ENCODE measurements around the gene ITPR2. TPM values are rescaled to one million over a fixed set of nuclear protein-coding genes. Genes with fewer than 3 reads are reported as not detected.

ITPR2 gene
- total and polyA plus RNA-seq, 4 donors: 30.9 to 133 (median 73.2) TPM

DNA sequence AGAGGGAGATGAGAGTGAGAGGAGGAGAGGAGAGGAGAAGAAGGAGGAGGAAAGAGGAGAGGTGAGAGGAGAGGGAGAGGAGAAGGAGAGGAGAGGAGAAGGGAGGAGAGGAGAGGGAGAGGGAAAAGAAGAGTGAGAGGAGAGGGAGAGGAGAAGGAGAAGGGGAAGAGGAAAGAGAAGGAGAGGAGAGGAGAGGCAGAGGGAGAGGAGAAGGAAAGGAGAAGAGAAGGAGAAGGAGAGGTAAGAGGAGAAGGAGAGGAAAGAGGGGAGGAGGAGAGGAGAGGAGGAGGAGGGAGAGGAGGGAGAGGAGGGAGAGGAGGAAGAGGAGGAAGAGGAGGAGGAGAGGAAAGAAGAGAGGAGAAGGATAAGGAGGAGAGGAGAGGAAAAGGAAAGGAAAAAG is 266.8 kb downstream of the ITPR2 start:
- Histone ChIP-seq H3K36me3 (ENCODE audit: control insufficient read depth, insufficient read depth, low read length) (peaks cover 5% of the 10 kb centered on the region), H3K27me3 (ENCODE audit: control insufficient read depth, insufficient read depth, low read length) (no peaks in the 10 kb centered on the region), H3K27ac (ENCODE audit: low read depth, low read length) (no peak overlapping the region), H3K9me3 (ENCODE audit: control insufficient read depth, insufficient read depth, low read length) (no peaks in the 10 kb centered on the region), H3K4me3 (ENCODE audit: low read depth, low read length) (no peak overlapping the region), H3K4me1 (ENCODE audit: control insufficient read depth, insufficient read depth, low read length) (no peaks in the 10 kb centered on the region)
- no peak for DNase-seq (ENCODE audit: low read depth in 4 of 6, low spot score in 6 of 6)

DNA sequence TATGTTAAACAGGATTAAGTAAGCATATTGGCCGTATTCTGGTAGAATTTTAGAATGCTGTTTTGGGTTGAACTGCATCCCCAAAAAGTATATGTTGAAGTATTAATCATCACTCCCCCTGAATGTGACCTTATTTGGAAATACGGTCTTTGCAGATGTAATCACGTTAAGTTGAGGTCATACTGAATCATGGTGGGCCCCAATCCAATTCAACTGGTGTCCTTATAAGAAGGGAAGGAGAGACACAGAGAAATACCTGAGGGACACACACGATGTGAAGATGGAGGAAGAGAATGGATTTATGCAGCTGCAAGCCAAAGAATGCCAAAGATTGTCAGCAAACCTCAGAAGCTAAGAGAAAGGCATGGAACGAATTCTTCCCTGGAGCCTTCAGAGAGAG is 268.6 kb downstream of the ITPR2 start:
- 90% methylated on average over 3 of the region's 5 CpGs for WGBS (ENCODE audit: insufficient coverage)
- H3K4me3 ChIP-seq (ENCODE audit: low read depth, low read length): no peak overlapping the region
- no peak for DNase-seq (ENCODE audit: low read depth in 4 of 6, low spot score in 6 of 6)
- H3K36me3 ChIP-seq (ENCODE audit: control insufficient read depth, insufficient read depth, low read length): peaks cover 5% of the 10 kb centered on the region
- no peaks in the 10 kb centered on the region for H3K27me3 ChIP-seq (ENCODE audit: control insufficient read depth, insufficient read depth, low read length)
- H3K9me3 ChIP-seq (ENCODE audit: control insufficient read depth, insufficient read depth, low read length): no peaks in the 10 kb centered on the region
- no peaks in the 10 kb centered on the region for H3K4me1 ChIP-seq (ENCODE audit: control insufficient read depth, insufficient read depth, low read length)
- H3K27ac ChIP-seq (ENCODE audit: low read depth, low read length): no peak overlapping the region

DNA sequence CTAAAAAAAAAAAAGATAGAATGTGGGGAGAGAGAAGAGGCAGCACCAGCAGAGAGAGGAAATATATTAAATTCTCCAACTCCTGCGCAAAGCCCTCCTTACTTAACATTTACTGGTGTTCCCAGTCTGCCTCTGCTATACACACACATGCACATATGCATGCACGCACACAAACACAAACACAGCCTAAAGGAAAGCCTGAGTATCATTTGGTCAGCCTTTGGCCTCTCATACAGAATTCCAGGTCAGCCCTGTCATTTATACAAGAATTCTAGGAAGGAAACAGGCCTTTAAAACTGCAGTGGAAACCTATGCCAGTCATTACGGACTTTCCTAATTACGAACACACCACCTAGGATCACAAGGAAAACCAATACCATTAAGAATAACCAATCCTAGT is 269.4 kb downstream of the ITPR2 start:
- H3K36me3 ChIP-seq (ENCODE audit: control insufficient read depth, insufficient read depth, low read length): peaks cover 5% of the 10 kb centered on the region
- no peak for DNase-seq (ENCODE audit: low read depth in 4 of 6, low spot score in 6 of 6)
- H3K9me3 ChIP-seq (ENCODE audit: control insufficient read depth, insufficient read depth, low read length): no peaks in the 10 kb centered on the region
- H3K4me1 ChIP-seq (ENCODE audit: control insufficient read depth, insufficient read depth, low read length): no peaks in the 10 kb centered on the region
- no peak overlapping the region for H3K4me3 ChIP-seq (ENCODE audit: low read depth, low read length)
- H3K27me3 ChIP-seq (ENCODE audit: control insufficient read depth, insufficient read depth, low read length): no peaks in the 10 kb centered on the region
- WGBS (ENCODE audit: insufficient coverage): 100% methylated on average over 2 of the region's 4 CpGs
- no peak overlapping the region for H3K27ac ChIP-seq (ENCODE audit: low read depth, low read length)

DNA sequence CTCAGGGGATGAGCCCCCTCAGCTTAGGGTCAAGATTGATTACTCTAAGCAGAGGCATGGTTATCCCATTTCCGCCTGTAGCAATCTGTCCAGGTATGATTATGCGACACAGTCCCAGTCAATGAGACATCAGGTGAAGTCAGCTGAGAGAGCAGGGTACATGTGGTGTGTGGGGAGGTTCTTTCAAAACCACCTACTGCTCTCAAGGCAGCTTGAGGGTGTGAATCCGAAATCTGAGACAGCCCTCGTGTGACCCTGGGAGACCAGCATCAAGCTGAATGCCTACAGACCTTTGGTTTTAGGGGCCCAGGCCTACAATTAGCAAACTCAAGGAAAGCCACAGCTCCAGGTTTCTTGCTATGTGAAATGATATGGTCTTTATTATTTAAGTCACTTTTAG is 275.7 kb downstream of the ITPR2 start:
- DNase-seq (ENCODE audit: low read depth in 4 of 6, low spot score in 6 of 6): no peak
- H3K27me3 ChIP-seq (ENCODE audit: control insufficient read depth, insufficient read depth, low read length): no peaks in the 10 kb centered on the region
- H3K36me3 ChIP-seq (ENCODE audit: control insufficient read depth, insufficient read depth, low read length): no peaks in the 10 kb centered on the region
- no peaks in the 10 kb centered on the region for H3K4me1 ChIP-seq (ENCODE audit: control insufficient read depth, insufficient read depth, low read length)
- 100% methylated on average over 2 of the region's 4 CpGs for WGBS (ENCODE audit: insufficient coverage)
- no peak overlapping the region for H3K27ac ChIP-seq (ENCODE audit: low read depth, low read length)
- no peak overlapping the region for H3K4me3 ChIP-seq (ENCODE audit: low read depth, low read length)
- H3K9me3 ChIP-seq (ENCODE audit: control insufficient read depth, insufficient read depth, low read length): no peaks in the 10 kb centered on the region

DNA sequence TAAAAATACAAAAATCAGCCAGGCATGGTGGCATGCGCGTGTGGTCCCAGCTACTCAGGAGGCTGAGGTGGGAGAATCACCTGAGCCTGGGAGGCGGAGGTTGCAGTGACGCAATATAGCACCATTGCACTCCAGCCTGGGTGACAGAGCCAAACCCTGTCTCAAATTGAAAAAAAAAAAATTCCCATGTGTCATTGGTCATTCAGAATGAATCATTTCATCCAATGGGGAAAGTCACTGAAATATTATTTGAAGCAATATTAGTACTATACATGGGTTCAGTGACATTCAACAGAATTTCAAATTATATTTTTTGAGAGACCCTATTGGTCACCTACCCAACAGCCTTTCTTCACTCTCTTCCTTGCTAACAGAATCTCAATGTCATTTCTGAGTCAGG is 276.1 kb downstream of the ITPR2 start:
- Histone ChIP-seq H3K36me3 (ENCODE audit: control insufficient read depth, insufficient read depth, low read length) (no peaks in the 10 kb centered on the region), H3K9me3 (ENCODE audit: control insufficient read depth, insufficient read depth, low read length) (no peaks in the 10 kb centered on the region), H3K4me3 (ENCODE audit: low read depth, low read length) (no peak overlapping the region), H3K27me3 (ENCODE audit: control insufficient read depth, insufficient read depth, low read length) (no peaks in the 10 kb centered on the region), H3K4me1 (ENCODE audit: control insufficient read depth, insufficient read depth, low read length) (no peaks in the 10 kb centered on the region), H3K27ac (ENCODE audit: low read depth, low read length) (no peak overlapping the region)
- DNase-seq (ENCODE audit: low read depth in 4 of 6, low spot score in 6 of 6): no peak
- 97% methylated on average over 4 of the region's 4 CpGs for WGBS (ENCODE audit: insufficient coverage)

DNA sequence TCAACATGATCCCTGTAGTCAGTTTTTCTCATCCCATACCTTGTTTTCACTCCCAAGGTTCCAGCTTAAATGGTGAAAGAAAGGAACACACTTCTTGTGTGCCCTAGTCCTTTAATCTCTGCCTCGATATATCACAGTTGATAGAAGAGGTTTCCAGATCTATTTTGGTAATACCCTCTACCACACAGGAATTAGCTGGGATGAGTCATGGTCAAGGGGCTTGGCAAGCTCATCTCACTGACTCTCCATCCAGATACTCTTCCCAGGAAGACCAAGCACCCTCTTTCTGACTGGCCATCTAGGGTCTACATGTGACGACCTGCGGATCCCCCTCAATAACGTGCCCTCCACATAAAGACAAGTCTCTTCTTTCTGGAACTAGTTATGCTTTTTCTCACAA is 277.9 kb downstream of the ITPR2 start:
- Histone ChIP-seq H3K4me3 (ENCODE audit: low read depth, low read length) (no peak overlapping the region), H3K27me3 (ENCODE audit: control insufficient read depth, insufficient read depth, low read length) (no peaks in the 10 kb centered on the region), H3K36me3 (ENCODE audit: control insufficient read depth, insufficient read depth, low read length) (no peaks in the 10 kb centered on the region), H3K9me3 (ENCODE audit: control insufficient read depth, insufficient read depth, low read length) (no peaks in the 10 kb centered on the region), H3K27ac (ENCODE audit: low read depth, low read length) (no peak overlapping the region), H3K4me1 (ENCODE audit: control insufficient read depth, insufficient read depth, low read length) (no peaks in the 10 kb centered on the region)
- no peak for DNase-seq (ENCODE audit: low read depth in 4 of 6, low spot score in 6 of 6)
- WGBS (ENCODE audit: insufficient coverage): 100% methylated on average over 3 of the region's 4 CpGs

DNA sequence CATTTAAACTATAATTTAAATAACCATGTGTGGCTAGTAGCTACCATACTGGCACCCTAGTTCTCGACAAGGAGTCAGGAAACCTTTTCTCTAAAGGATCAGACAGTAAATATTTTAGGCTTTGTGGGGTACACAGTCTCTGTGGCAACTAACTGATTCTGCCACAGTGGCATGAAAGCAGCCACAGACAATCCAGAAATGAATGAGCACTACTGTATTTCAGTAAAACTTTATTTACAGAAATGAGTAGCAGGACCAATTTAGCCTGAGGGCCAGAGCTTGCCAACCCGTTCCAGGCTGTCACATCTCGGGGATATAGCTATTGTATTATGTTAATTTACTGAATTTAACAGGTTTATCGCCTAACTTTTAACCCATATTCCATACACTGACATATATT is 278.7 kb downstream of the ITPR2 start:
- no peaks in the 10 kb centered on the region for H3K27me3 ChIP-seq (ENCODE audit: control insufficient read depth, insufficient read depth, low read length)
- H3K36me3 ChIP-seq (ENCODE audit: control insufficient read depth, insufficient read depth, low read length): no peaks in the 10 kb centered on the region
- no peak for DNase-seq (ENCODE audit: low read depth in 4 of 6, low spot score in 6 of 6)
- H3K4me1 ChIP-seq (ENCODE audit: control insufficient read depth, insufficient read depth, low read length): no peaks in the 10 kb centered on the region
- no peaks in the 10 kb centered on the region for H3K9me3 ChIP-seq (ENCODE audit: control insufficient read depth, insufficient read depth, low read length)
- no peak overlapping the region for H3K4me3 ChIP-seq (ENCODE audit: low read depth, low read length)
- WGBS (ENCODE audit: insufficient coverage): no CpG with 5 or more reads among the region's 4 CpGs
- no peak overlapping the region for H3K27ac ChIP-seq (ENCODE audit: low read depth, low read length)

DNA sequence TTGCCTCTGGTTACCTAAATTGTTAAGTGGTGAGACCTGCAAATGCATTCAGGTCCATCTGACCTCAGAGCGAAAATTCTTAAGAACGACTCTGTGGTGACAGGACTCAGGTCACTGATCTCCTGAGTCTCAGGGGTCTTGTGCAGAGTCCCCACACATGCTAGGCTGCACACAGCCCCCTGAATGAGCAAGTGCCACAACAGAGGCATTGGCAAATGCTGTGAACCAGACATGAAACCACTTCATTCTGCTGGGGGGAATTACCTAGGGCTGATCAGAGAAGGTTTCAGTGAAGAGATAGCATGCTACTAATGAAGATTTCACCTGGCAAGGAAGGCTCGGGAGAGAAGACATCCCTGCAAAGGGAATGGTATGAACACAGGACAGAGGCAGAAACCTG is 281.6 kb downstream of the ITPR2 start:
- Histone ChIP-seq H3K4me3 (ENCODE audit: low read depth, low read length) (no peak overlapping the region), H3K27ac (ENCODE audit: low read depth, low read length) (no peak overlapping the region), H3K27me3 (ENCODE audit: control insufficient read depth, insufficient read depth, low read length) (no peaks in the 10 kb centered on the region), H3K9me3 (ENCODE audit: control insufficient read depth, insufficient read depth, low read length) (no peaks in the 10 kb centered on the region), H3K4me1 (ENCODE audit: control insufficient read depth, insufficient read depth, low read length) (no peaks in the 10 kb centered on the region), H3K36me3 (ENCODE audit: control insufficient read depth, insufficient read depth, low read length) (no peaks in the 10 kb centered on the region)
- no peak for DNase-seq (ENCODE audit: low read depth in 4 of 6, low spot score in 6 of 6)
- 92% methylated on average over 3 of the region's 3 CpGs for WGBS (ENCODE audit: insufficient coverage)

DNA sequence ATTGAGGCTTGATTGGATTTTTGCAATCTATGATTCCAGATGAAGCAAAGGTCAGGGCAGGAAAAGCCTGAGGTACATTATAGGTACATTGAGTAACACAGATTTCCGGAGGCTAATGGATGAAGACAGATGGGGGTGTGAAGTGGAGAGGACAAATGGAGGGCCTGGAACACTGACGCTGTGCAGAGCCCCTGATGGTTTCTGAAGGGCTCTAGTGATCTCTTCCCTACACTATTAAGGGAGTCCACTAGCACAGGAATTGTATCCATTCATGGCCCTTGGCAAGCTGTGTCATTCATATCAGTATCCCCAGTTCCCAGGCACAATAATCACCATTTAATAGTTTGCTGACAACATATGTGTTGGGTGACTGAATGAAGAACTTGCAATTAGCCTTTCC is 284.8 kb downstream of the ITPR2 start:
- DNase-seq (ENCODE audit: low read depth in 4 of 6, low spot score in 6 of 6): no peak
- H3K4me3 ChIP-seq (ENCODE audit: low read depth, low read length): no peak overlapping the region
- H3K4me1 ChIP-seq (ENCODE audit: control insufficient read depth, insufficient read depth, low read length): no peaks in the 10 kb centered on the region
- WGBS (ENCODE audit: insufficient coverage): no CpG with 5 or more reads among the region's 2 CpGs
- H3K27ac ChIP-seq (ENCODE audit: low read depth, low read length): no peak overlapping the region
- no peaks in the 10 kb centered on the region for H3K9me3 ChIP-seq (ENCODE audit: control insufficient read depth, insufficient read depth, low read length)
- peaks cover under 1% of the 10 kb centered on the region for H3K36me3 ChIP-seq (ENCODE audit: control insufficient read depth, insufficient read depth, low read length)
- no peaks in the 10 kb centered on the region for H3K27me3 ChIP-seq (ENCODE audit: control insufficient read depth, insufficient read depth, low read length)

DNA sequence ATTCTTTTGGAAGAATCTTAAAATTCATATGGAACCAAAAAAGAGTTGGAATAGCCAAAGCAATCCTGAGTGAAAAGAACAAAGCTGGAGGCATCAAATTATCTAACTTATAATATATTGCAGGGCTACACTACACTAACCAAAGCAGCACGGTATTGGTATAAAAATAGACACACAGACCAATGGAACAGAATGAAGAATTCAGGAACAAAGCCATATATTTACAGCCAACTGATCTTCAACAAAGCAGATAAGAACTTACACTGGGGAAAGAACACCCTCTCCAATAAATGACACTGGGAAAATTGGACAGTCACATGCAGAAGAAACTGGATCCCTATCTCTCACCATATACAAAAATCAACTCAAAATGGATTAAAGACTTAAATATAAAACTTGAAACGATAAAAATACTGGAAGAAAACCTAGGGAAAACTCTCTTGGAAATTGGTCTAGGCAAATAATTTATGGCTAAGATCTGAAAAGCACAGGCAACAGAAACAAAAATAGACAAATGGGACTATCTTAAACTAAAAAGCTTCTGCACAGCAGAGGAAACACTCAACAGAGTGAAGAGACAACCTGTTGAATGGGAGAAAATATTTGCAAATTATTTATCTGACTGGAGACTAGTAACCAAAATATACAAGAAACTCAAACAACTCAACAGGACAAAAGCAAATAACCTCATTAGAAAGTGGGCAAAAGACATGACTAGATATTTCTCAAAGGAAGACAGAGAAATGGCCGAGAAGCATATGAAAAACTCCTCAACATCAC is 286.3 kb downstream of the ITPR2 start:
- Histone ChIP-seq H3K27ac (ENCODE audit: low read depth, low read length) (no peak overlapping the region), H3K36me3 (ENCODE audit: control insufficient read depth, insufficient read depth, low read length) (peaks cover 2% of the 10 kb centered on the region), H3K9me3 (ENCODE audit: control insufficient read depth, insufficient read depth, low read length) (no peaks in the 10 kb centered on the region), H3K27me3 (ENCODE audit: control insufficient read depth, insufficient read depth, low read length) (no peaks in the 10 kb centered on the region), H3K4me1 (ENCODE audit: control insufficient read depth, insufficient read depth, low read length) (no peaks in the 10 kb centered on the region), H3K4me3 (ENCODE audit: low read depth, low read length) (no peak overlapping the region)
- no CpG with 5 or more reads among the region's 3 CpGs for WGBS (ENCODE audit: insufficient coverage)
- DNase-seq (ENCODE audit: low read depth in 4 of 6, low spot score in 6 of 6): no peak
